GM12878 (cell line): ENCODE results near the gene CETN3. TPM values are rescaled to one million over a fixed set of nuclear protein-coding genes. Genes with fewer than 3 reads are reported as not detected.

Source experiments
- ATAC-seq: fragments of 200-7000 bp; cut with Tn5 transposase; 3 replicates; pipeline ENCODE4 v1.9.1; 2020; ENCODE audit warnings: mild to moderate bottlenecking, moderate library complexity
- BruUV-seq: library from RNA; stranded (reverse); fragments of 400-500 nt; replicated peaks from 2 replicates; lab custom pipeline; 2021; lab: Mats Ljungman, UMichigan
- CTCF ChIA-PET: fragments of 300-600 bp; sonication (Branson Sonifier 250); formaldehyde crosslinking; extraction: SDS; loops from one replicate; lab custom pipeline; 2021; ENCODE audit warnings: inconsistent platforms; lab: Yijun Ruan, JAX
- POLR2A ChIA-PET: fragments of 350-600 bp; formaldehyde crosslinking; extraction: SDS; loops from one replicate; lab custom pipeline; 2021; ENCODE audit warnings: inconsistent platforms; lab: Charles Lee
- RAD21 ChIA-PET: fragments of 300-600 bp; sonication (Branson Sonifier 250); formaldehyde crosslinking; loops from one replicate; lab custom pipeline; 2023; ENCODE audit warnings: antibody characterized with exemption; ENCODE audit not compliant: unreplicated experiment; lab: Charles Lee
- SMC1A ChIA-PET: fragments of 300-600 bp; sonication (Branson Sonifier 250); formaldehyde crosslinking; loops from one replicate; lab custom pipeline; 2023; ENCODE audit not compliant: unreplicated experiment, uncharacterized antibody; lab: Charles Lee
- DNase-seq: peaks from one replicate; pipeline ENCODE4 v3.0.0-alpha.2; 2011; ENCODE audit warnings: low read depth, low spot score
- FAIRE-seq: peaks from 3 replicates; lab custom pipeline; 2011; peaks lifted over from hg19 to GRCh38; lab: Jason Lieb, UNC
- H2AFZ ChIP-seq: 2 replicates; pipeline ENCODE4 v1.6.0; 2011; ENCODE audit warnings: low read depth, low read length, control low read depth; ENCODE audit not compliant: control insufficient read depth
- H3K27ac ChIP-seq: 2 replicates; pipeline ENCODE4 v1.5.1; 2011; ENCODE audit warnings: control low read depth; ENCODE audit not compliant: control insufficient read depth, insufficient read depth
- H3K27me3 ChIP-seq, 2 experiments: replicated peaks in 1 of 2; 2 replicates each; pipeline versions ENCODE4 v1.6.0 to v1.6.1; 2011; ENCODE audit warnings: low read length in 1 of 2; ENCODE audit not compliant: control insufficient read depth in 2 of 2, insufficient read depth in 2 of 2
- H3K36me3 ChIP-seq, 2 experiments: 2 replicates each; pipeline ENCODE4 v1.5.1; 2011; ENCODE audit warnings: low read length in 1 of 2; ENCODE audit not compliant: control insufficient read depth in 2 of 2, insufficient read depth in 2 of 2
- H3K4me1 ChIP-seq: 2 replicates; pipeline ENCODE4 v1.6.1; 2011; ENCODE audit warnings: mild to moderate bottlenecking, low read length, moderate library complexity, mixed read lengths; ENCODE audit not compliant: control insufficient read depth, insufficient read depth
- H3K4me2 ChIP-seq: 2 replicates; pipeline ENCODE4 v1.6.0; 2011; ENCODE audit warnings: control low read depth; ENCODE audit not compliant: control insufficient read depth, insufficient read depth
- H3K4me3 ChIP-seq: fragments of 200-600 bp; sonication (generic); 2 replicates; pipeline ENCODE4 v1.5.1; 2016
- H3K79me2 ChIP-seq: 2 replicates; pipeline ENCODE4 v1.6.0; 2011; ENCODE audit warnings: low read length; ENCODE audit not compliant: control insufficient read depth, insufficient read depth
- H3K9ac ChIP-seq: 2 replicates; pipeline ENCODE4 v1.8.0; 2011; ENCODE audit warnings: low read length, control low read depth, mixed read lengths; ENCODE audit not compliant: control insufficient read depth, insufficient read depth
- H3K9me3 ChIP-seq: replicated peaks from 3 replicates; pipeline ENCODE4 v1.5.1; 2011; ENCODE audit warnings: mild to moderate bottlenecking, low read length; ENCODE audit not compliant: control insufficient read depth, insufficient read depth
- H4K20me1 ChIP-seq: 2 replicates; pipeline ENCODE4 v1.6.0; 2011; ENCODE audit not compliant: control insufficient read depth, insufficient read depth
- ATF3 ChIP-seq: IDR thresholded peaks from 2 replicates; pipeline ENCODE4 v1.6.1; 2011; ENCODE audit warnings: low read depth, mild to moderate bottlenecking, low read length, moderate library complexity, borderline replicate concordance; ENCODE audit errors: extremely low read depth
- BACH1 ChIP-seq: fragments of 450-650 bp; IDR thresholded peaks from 2 replicates; pipeline ENCODE4 v1.6.1; 2017; ENCODE audit warnings: mild to moderate bottlenecking, borderline replicate concordance
- BMI1 ChIP-seq: fragments of 450-650 bp; IDR thresholded peaks from 2 replicates; pipeline ENCODE4 v1.6.1; 2016; ENCODE audit warnings: mild to moderate bottlenecking, moderate library complexity, borderline replicate concordance
- CREB1 ChIP-seq: IDR thresholded peaks from 2 replicates; pipeline ENCODE4 v1.6.1; 2012; ENCODE audit warnings: low read depth, mild to moderate bottlenecking, inconsistent platforms
- EP300 ChIP-seq, 2 experiments: fragments of 150-350 bp in 1 of 2; IDR thresholded peaks; 2 replicates each; pipeline ENCODE4 v1.6.1; 2011 to 2012; ENCODE audit warnings: low read depth in 2 of 2, low read length in 2 of 2, borderline replicate concordance in 1 of 2, improper control_type of control experiment in 1 of 2, inconsistent platforms in 1 of 2; ENCODE audit not compliant: control insufficient read depth in 1 of 2
- HDGF ChIP-seq: fragments of 450-650 bp; IDR thresholded peaks from 2 replicates; pipeline ENCODE4 v1.6.1; 2016; ENCODE audit warnings: antibody characterized with exemption
- IRF3 ChIP-seq: fragments of 450-650 bp; IDR thresholded peaks from 2 replicates; pipeline ENCODE4 v1.6.1; 2014; ENCODE audit warnings: mild to moderate bottlenecking
- JUNB ChIP-seq: IDR thresholded peaks from 2 replicates; pipeline ENCODE4 v1.6.1; 2016; ENCODE audit warnings: antibody characterized with exemption, mild to moderate bottlenecking
- NFYB ChIP-seq: IDR thresholded peaks from 2 replicates; pipeline ENCODE4 v1.6.1; 2011; ENCODE audit warnings: low read depth, mild to moderate bottlenecking, low read length, improper control_type of control experiment, moderate library complexity; ENCODE audit not compliant: insufficient read depth
- RAD51 ChIP-seq: fragments of 450-650 bp; IDR thresholded peaks from 2 replicates; pipeline ENCODE4 v1.6.1; 2016; ENCODE audit warnings: moderate library complexity, mild to moderate bottlenecking, inconsistent platforms
- RELB ChIP-seq: fragments of 450-650 bp; IDR thresholded peaks from 2 replicates; pipeline ENCODE4 v1.6.1; 2017; ENCODE audit warnings: low read depth, mild to moderate bottlenecking, moderate library complexity
- SREBF1 ChIP-seq: IDR thresholded peaks from 2 replicates; pipeline ENCODE4 v1.6.1; 2012; ENCODE audit warnings: mild to moderate bottlenecking, low read length
- STAT1 ChIP-seq: fragments of 450-650 bp; conservative IDR thresholded peaks from 2 replicates; pipeline ENCODE4 v1.6.1; 2014; ENCODE audit warnings: antibody characterized with exemption, mild to moderate bottlenecking
- ZBED1 ChIP-seq: IDR thresholded peaks from 2 replicates; pipeline ENCODE4 v1.6.1; 2016; ENCODE audit warnings: borderline replicate concordance
- ZSCAN29 ChIP-seq: fragments of 450-650 bp; IDR thresholded peaks from 2 replicates; pipeline ENCODE4 v1.6.1; 2017; ENCODE audit warnings: mild to moderate bottlenecking, moderate library complexity
- ZZZ3 ChIP-seq: IDR thresholded peaks from 2 replicates; pipeline ENCODE4 v1.6.1; 2011; ENCODE audit warnings: low read depth; ENCODE audit not compliant: control insufficient read depth, insufficient read length
- WGBS: methylation state at CpG from one replicate; pipeline ENCODE4 v1.1.6; 2016; ENCODE audit warnings: low lambda C conversion rate; ENCODE audit not compliant: insufficient replicate concordance, insufficient coverage; ENCODE audit errors: missing lambda C conversion rate; 5-methylcytosine and 5-hydroxymethylcytosine counted together
- in situ Hi-C: fragments of 300-500 bp; cut with MboI; formaldehyde crosslinking; loops from 9 replicates; pipeline ENCODE4 v1.14.3; 2018; ENCODE audit warnings: mixed read lengths
- intact Hi-C: fragments of 100-400 bp; cut with micrococcal nuclease; formaldehyde crosslinking; loops from one replicate; pipeline ENCODE4 v1.14.2; 2022; ENCODE audit not compliant: unreplicated experiment
- polyA plus RNA-seq, 11 experiments: library from polyadenylated mRNA; depleted of rRNA in 4 of 11; unstranded in 6 of 11; stranded (reverse) in 5 of 11; fragments of >200 nt; fragmentation: Nextera tagmentation in 4 of 11; fragmentation: Illumina TruSeq in 1 of 11; extraction: Ambion mirVana in 4 of 11; extraction: Trizol in 1 of 11; gene quantifications; 1 replicate in 1 of 11; 2 replicates in 10 of 11; pipeline versions ENCODE4 v1.2.1 to v1.2.3, GENCODE V29; 2011 to 2016; ENCODE audit warnings: inconsistent platforms in 2 of 11, missing spikeins in 2 of 11, low read depth in 1 of 11
- total RNA-seq, 4 experiments: library from RNA; depleted of rRNA in 3 of 4; stranded (reverse); fragments of >200 nt in 3 of 4; fragmentation: Illumina TruSeq in 1 of 4; extraction: Trizol in 1 of 4; gene quantifications; 2 replicates each; pipeline versions ENCODE4 v1.2.1 to v1.2.3, GENCODE V29; 2013 to 2021
- TF ChIP-seq, protein P1 (sequence below): IDR thresholded peaks from 2 replicates; pipeline ENCODE4 v1.6.1; 2012; ENCODE audit warnings: low read depth, low read length, improper control_type of control experiment

Gene CETN3
- total and polyA plus RNA-seq, 10 of the 15 experiments (the other 5 are each of a cell fraction or from before 2014, with no cell fraction given) = 16.8 to 59.1 (median 51.8) TPM

DNA sequence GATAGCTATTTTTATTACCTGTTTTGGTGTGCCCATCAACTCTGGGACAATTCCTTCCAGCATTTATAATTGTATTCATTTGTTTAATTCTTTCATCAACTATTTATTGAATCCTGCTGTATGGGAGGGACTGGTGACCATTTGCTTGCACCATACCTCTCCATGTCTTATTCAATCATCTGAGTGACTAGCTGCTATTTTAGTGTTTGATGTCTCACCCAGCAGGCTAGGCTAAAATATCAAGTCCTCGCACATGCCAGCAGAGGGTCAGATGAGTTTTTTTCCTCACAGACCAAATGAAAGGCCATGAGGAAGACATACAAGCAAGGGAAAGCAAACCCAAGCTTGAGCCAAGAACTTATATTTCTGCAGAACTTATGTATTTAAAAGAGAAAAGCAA, 63.9 kb downstream of the CETN3 start:
- ChIA-PET SMC1A (interaction anchor here (0.6 to 1.4 kb wide), 6 partner anchors 8 to 65 kb away, joined by 3 to 4 read pairs (median 3); no protein-coding TSS in a partner anchor), POLR2A (interaction anchor here (1.2 kb wide), 1 partner anchor 9 kb away, joined by 3 read pairs; no protein-coding TSS in a partner anchor), CTCF (interaction anchor here (1.0 to 1.6 kb wide), 2 partner anchors 10 to 21 kb away, joined by 3 read pairs; no protein-coding TSS in a partner anchor)
- H3K79me2 ChIP-seq = no peaks in the 10 kb centered on the region
- ATAC-seq = no peak
- 72% methylated on average over 1 of the region's 1 CpG for WGBS
- no TSS peak for BruUV-seq
- no peak overlapping the region for H3K9ac ChIP-seq
- in situ Hi-C loops = no loop called here
- DNase-seq = no peak
- H3K27ac ChIP-seq = no peak overlapping the region
- intact Hi-C loops = no loop called here
- no peak overlapping the region for H2AFZ ChIP-seq
- no peaks in the 10 kb centered on the region for H4K20me1 ChIP-seq
- peaks cover 1% of the 10 kb centered on the region; the same call in 2 of the 3 replicates for H3K9me3 ChIP-seq
- no peaks in the 10 kb centered on the region for H3K27me3 ChIP-seq
- H3K4me3 ChIP-seq = no peak overlapping the region
- H3K36me3 ChIP-seq = no peaks in the 10 kb centered on the region
- H3K4me2 ChIP-seq = no peak overlapping the region
- TF ChIP-seq RELB (no peak), RAD51 (no peak), STAT1 (no peak), SREBF1 (no peak), NFYB (no peak), ZBED1 (no peak), EP300 (IDR thresholded peaks at IDR 0.05; ENCODE audit: borderline replicate concordance in 1 of 2, control insufficient read depth in 1 of 2, low read depth in 2 of 2, low read length in 2 of 2) (no peak), CREB1 (no peak), HDGF (no peak), ZZZ3 (no peak), IRF3 (no peak), BACH1 (no peak), ATF3 (no peak), ZSCAN29 (no peak), JUNB (no peak), BMI1 (no peak)
- TF ChIP-seq, protein P1, sequence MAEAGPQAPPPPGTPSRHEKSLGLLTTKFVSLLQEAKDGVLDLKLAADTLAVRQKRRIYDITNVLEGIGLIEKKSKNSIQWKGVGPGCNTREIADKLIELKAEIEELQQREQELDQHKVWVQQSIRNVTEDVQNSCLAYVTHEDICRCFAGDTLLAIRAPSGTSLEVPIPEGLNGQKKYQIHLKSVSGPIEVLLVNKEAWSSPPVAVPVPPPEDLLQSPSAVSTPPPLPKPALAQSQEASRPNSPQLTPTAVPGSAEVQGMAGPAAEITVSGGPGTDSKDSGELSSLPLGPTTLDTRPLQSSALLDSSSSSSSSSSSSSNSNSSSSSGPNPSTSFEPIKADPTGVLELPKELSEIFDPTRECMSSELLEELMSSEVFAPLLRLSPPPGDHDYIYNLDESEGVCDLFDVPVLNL = no peak
- TF ChIP-seq, all 136 proteins: peak for 0
- FAIRE-seq = no peak
- RAD21 ChIA-PET = interaction anchor here (1.1 kb wide), 1 partner anchor 64 kb away, joined by 4 read pairs; the partner anchor contains the start of gene CETN3
- no peaks in the 10 kb centered on the region for H3K4me1 ChIP-seq
